A673 (cell line): Measurements from ENCODE around the gene PHF3.

Experiments used
- EZH2 ChIP-seq: fragments of 200-600 bp; sonication (generic); IDR thresholded peaks from 2 replicates; pipeline ENCODE4 v1.6.1; 2017; ENCODE audit warnings: borderline replicate concordance, low read depth, mild to moderate bottlenecking, mixed read lengths, antibody characterized with exemption, low read length; ENCODE audit not compliant: poor library complexity, severe bottlenecking
- TF ChIP-seq, protein P1 (sequence below): fragments of 300-800, 200-600 bp; sonication (generic); conservative IDR thresholded peaks from 2 replicates; pipeline ENCODE4 v1.5.1; 2017; ENCODE audit warnings: low read depth, mild to moderate bottlenecking, antibody characterized with exemption, low read length, moderate library complexity, mixed read lengths

- TF ChIP-seq, protein P1, sequence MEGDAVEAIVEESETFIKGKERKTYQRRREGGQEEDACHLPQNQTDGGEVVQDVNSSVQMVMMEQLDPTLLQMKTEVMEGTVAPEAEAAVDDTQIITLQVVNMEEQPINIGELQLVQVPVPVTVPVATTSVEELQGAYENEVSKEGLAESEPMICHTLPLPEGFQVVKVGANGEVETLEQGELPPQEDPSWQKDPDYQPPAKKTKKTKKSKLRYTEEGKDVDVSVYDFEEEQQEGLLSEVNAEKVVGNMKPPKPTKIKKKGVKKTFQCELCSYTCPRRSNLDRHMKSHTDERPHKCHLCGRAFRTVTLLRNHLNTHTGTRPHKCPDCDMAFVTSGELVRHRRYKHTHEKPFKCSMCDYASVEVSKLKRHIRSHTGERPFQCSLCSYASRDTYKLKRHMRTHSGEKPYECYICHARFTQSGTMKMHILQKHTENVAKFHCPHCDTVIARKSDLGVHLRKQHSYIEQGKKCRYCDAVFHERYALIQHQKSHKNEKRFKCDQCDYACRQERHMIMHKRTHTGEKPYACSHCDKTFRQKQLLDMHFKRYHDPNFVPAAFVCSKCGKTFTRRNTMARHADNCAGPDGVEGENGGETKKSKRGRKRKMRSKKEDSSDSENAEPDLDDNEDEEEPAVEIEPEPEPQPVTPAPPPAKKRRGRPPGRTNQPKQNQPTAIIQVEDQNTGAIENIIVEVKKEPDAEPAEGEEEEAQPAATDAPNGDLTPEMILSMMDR, result no peak
- no peak for TF ChIP-seq EZH2
Observed at GRCh38 chr6:63734923-63735322, 99.3 kb downstream of the PHF3 start.
